HG03521 (cell line): Measurements from ENCODE around the gene ELMO2.

Source experiments
- ATAC-seq: cut with Tn5 transposase; IDR thresholded peaks from one replicate; pipeline ENCODE4 v1.9.1; 2021; ENCODE audit warnings: mild to moderate bottlenecking, moderate library complexity; ENCODE audit not compliant: unreplicated experiment

The ELMO2 gene

GRCh38 chr20:46406200-46406985, at the start of gene ELMO2:
Gene ELMO2, minus strand, starts transcription at chr20:46406615. Its CDS starts 12,133 bp downstream, at chr20:46394482.
- peak; percentile 84 for ATAC-seq

- ATAC-seq: no peak
These were observed 49.3 kb upstream of the ELMO2 start for GRCh38 chr20:46455729-46456128.

DNA sequence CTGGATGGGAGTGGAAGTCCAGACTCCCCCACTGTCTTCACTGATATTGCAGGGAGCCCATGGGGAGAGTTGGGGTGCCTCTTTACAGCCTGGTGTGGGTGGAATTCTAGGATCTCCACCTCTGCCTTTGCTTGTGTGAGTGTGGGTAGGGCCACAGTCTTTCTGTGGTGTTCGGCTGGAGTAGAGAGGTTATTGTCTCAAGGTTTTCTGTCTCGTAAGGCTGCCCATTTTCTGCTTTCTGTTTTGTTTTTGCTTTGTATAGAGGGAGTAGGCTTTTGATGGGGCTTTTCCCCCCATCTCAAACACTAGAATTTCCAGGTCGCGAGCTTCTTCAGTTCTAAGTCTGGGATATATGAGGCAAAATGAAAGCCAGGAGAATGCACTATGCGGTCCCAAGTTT, 40.4 kb upstream of the ELMO2 start:
- no peak for ATAC-seq

GRCh38 chr20:46439837-46440236, 33.4 kb upstream of the ELMO2 start:
- no peak for ATAC-seq

GRCh38 chr20:46438156-46438750, 31.8 kb upstream of the ELMO2 start:
- ATAC-seq: no peak

DNA sequence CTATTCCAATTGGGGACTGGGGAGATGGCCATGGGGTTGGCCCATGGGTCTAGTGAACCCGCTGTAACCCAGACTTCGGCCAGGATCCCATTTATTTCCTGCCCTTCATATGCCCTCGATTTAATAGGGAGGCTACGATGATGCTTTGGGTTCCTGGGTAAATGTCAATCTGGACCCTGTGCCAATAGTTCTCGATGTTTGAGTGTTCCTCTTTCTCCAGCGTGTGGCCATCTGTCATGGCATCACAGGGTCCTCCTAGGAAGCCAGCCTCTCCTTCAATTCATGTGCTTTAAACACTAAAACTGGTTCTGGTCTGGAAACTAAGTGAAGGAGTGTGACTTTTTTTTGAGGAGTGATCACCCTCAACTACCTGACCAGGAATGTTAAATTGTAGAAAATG, 28.7 kb upstream of the ELMO2 start:
- ATAC-seq: no peak

DNA sequence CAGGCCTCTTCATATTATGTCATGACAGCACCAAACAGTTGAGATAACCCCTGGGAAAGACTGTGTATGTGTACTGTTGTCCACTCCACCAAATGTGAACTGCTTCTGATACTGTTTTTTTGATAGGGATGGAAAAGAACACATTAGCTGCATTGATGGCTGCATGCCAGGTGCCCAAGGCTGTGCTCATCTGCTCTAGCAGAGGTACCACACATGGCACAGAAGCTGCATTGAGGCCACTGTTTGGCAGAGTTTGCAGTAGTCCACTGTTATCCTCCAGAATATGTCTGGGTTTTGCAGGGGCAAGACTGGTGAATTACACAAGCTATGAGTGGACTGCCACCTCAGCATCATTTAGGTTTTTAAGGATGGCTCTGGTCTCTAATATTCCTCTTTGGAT, 28.2 kb upstream of the ELMO2 start:
- no peak for ATAC-seq

GRCh38 chr20:46433051-46433450, 26.6 kb upstream of the ELMO2 start:
- ATAC-seq: no peak

- no peak for ATAC-seq
These were observed 24.7 kb upstream of the ELMO2 start for GRCh38 chr20:46430921-46431712.

DNA sequence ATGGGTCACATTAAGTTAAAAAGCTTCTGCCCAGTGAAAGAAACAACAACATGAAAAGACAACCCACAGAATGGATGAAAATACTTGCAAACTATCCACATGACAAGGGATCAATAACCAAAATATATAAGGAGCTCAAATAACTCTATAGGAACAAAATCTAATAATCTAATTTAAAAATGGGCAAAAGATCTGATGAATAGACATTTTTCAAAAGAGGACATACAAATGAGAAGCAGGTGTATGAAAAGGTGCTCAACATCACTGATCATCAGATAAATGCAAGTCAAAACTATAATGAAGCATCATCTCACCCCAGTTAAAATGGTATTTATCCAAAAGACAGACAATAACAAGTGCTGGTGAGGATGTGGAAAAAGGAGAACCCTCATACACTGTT, 21.0 kb upstream of the ELMO2 start:
- ATAC-seq: no peak

GRCh38 chr20:46423882-46424482, 17.6 kb upstream of the ELMO2 start:
- ATAC-seq: no peak

DNA sequence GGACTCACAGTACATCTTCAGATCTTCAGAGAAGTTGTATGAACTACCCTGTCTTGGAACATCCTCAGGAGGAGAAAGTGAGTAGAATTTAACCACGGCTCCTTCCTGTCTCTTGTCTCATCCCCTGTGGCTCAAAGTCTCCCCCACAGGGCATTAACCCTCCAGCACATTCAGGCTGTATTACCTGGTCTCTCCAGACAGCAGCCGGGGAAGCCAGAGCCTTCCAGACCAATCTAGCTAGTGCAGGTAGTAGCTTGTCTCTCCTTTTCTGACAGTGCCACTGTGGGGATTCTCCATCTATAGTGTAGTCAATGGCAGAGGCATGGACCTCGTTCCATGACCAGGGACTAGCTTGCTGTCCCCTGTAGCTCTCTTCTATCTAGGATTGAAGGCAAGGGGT, 16.9 kb upstream of the ELMO2 start:
- ATAC-seq: no peak

DNA sequence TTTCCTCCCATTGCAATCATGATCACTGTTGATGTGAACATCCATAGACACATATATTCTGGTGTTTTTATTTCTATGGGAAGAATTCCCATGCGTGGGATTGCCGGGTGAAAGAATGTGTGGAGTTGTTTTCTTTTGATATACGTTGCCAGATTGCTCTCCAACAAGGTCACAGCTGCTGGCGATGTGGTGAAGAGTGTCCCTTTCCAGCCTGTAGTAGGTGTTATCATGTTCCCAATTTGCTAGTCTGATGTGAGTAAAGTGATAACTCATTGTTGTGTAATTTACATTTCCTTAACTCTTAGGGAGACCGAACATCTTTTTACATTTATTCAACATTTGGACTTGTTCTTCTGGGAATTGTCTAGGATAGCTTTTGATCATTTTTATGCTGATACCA, 14.5 kb upstream of the ELMO2 start:
- ATAC-seq: no peak

- ATAC-seq: no peak
These were observed 13.5 kb upstream of the ELMO2 start for GRCh38 chr20:46419882-46420281.

DNA sequence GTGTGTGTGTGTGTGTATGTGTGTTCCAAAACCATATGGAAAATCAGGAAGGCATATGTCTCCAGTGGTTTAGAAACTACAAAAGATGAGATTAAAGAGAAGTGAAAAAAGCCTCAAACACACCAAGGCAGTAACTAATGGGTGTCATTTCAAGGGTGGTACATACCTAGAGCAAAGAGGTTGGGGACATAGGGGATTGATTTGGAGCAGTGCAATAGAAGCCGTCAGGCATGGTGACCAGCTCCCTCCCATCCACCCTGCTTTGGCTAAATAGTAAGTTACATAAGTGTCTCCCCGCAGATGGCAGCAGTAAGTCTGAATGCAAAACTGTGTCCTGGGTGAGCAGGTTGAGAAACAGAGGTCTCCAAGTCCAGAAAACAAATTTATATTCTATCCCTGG, 10.4 kb upstream of the ELMO2 start:
- no peak for ATAC-seq

DNA sequence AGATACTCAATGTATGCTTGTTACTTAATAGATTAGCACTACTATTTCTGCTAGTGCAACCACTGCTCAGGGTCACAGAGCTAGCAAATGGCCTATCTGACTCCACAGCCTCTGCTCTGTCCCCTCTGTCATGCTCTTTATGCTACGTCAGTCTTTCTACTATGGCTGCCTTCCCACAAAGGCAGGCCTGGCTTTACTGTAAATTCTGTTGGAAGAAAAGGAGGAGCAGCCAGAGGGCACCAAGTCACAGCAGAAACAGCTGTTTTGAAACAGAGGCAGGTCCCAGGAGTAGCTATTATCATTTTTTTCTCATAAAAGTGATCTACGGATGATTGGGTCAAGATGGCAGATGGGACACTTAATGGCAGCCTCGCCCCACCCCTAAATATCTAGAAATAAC, 10.0 kb upstream of the ELMO2 start:
- ATAC-seq: no peak

DNA sequence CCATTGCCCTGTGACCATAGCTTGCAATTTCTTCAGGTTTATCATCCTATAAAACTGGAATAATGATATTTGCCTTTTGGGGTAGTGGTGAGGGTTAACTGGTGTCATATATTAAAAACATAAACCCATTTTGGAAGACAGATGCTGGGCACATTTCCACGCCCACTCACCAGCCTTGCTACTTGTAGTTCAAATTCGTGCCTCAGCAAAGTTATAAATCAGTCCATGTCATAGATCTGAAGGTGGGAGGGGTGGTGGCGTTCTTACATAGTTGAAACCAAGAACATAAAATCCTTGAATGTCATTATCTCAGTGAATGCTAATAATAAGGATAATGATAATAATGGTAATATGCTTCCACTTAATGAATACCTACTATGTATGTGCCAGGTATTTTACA, 9.4 kb upstream of the ELMO2 start:
- no peak for ATAC-seq

- ATAC-seq: no peak
These were observed 8.2 kb upstream of the ELMO2 start for GRCh38 chr20:46414608-46415007.

DNA sequence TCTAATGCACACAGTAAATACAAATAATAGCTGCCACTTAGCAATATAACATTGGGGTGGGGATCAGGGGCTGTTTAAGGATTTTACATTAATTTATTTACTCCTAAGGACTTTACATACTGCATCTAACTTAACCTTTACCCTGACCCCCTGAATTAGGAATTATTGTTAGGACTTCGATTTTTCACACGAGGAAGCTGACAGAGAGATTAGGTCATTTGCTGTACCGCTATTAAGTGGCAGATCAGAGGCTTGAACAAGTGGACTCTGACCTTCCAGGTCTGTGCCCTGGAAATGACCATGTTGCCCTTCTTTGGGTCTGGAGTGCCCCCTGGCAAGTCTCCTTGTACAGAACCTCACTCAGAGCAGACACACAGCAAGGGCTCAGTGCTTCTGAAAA, 5.2 kb upstream of the ELMO2 start:
- ATAC-seq: no peak

DNA sequence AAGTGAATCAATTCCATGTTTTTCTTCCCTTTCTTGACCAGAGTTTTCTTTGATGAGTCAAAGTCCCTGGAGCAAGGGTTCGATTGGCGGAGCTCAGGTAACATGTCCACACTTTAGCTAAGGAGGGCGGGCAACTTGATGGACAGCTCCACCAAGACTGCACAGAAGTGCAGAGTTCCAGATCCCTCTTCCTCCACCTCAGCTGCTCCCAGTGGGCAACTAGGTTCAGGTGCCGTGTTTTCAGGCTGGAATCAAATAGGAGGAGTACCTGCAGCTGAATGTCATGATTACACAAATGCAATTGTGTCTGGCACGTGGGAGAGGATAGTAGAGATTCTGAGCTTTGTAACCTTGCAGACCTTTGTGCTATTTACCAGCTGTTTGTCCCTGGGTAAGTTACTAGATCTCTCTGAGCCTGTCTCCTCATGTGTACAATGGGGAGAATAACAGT, 1.9 kb upstream of the ELMO2 start:
- ATAC-seq: no peak

GRCh38 chr20:46407671-46407996, 1.2 kb upstream of the ELMO2 start:
- ATAC-seq: no peak
